Muscle of leg (tissue), 11 donors: ENCODE measurements around the gene CYSRT1. TPM values are rescaled to one million over a fixed set of nuclear protein-coding genes. Genes with fewer than 3 reads are reported as not detected.

Source experiments
- DNase-seq: peaks from one replicate; pipeline ENCODE4 v3.0.0; 2013
- H3K27ac ChIP-seq: one replicate; pipeline ENCODE4 v1.5.1; 2013; ENCODE audit warnings: mild to moderate bottlenecking, low read length, control low read depth
- H3K27me3 ChIP-seq: one replicate; pipeline ENCODE4 v1.6.1; 2013; ENCODE audit warnings: low read length; ENCODE audit not compliant: control insufficient read depth, insufficient read depth
- H3K36me3 ChIP-seq: one replicate; pipeline ENCODE4 v1.6.1; 2013; ENCODE audit warnings: low read length; ENCODE audit not compliant: control insufficient read depth, insufficient read depth
- H3K4me1 ChIP-seq: one replicate; pipeline ENCODE4 v1.6.1; 2013; ENCODE audit warnings: low read length; ENCODE audit not compliant: control insufficient read depth, insufficient read depth
- H3K4me3 ChIP-seq: one replicate; pipeline ENCODE4 v1.5.1; 2013; ENCODE audit warnings: low read length, control low read depth
- H3K9me3 ChIP-seq: replicated peaks from 2 replicates; pipeline ENCODE4 v1.6.1; 2013; ENCODE audit warnings: low read depth, low read length; ENCODE audit not compliant: control insufficient read depth
- WGBS: methylation state at CpG from one replicate; pipeline ENCODE4 v1.1.5; 2013; ENCODE audit warnings: missing lambda C conversion rate; ENCODE audit not compliant: insufficient coverage; 5-methylcytosine and 5-hydroxymethylcytosine counted together
- polyA plus RNA-seq, 8 donors: library from polyadenylated mRNA; unstranded; fragments of 120-200 nt; gene quantifications; one replicate each; pipeline versions ENCODE4 v1.2.1 to v1.2.3, GENCODE V29; 2013; ENCODE audit warnings: inconsistent platforms in 1 of 8, low replicate concordance in 1 of 8; ENCODE audit not compliant: insufficient read length in 8 of 8, insufficient read depth in 1 of 8
- total RNA-seq: library from RNA; stranded (reverse); fragments of 120-200 nt; gene quantifications from one replicate; pipeline ENCODE4 v1.2.4, GENCODE V29; 2013

Gene CYSRT1
- total and polyA plus RNA-seq, 9 donors = 0.18 to 5.6 (median 3.1) TPM

- 56% methylated on average over 7 of the region's 9 CpGs for WGBS
- DNase-seq = no peak
- no peaks in the 10 kb centered on the region for H3K9me3 ChIP-seq
- H3K27ac ChIP-seq = peak overlapping the region; percentile 85
- no peak overlapping the region for H3K4me3 ChIP-seq
- H3K4me1 ChIP-seq = peaks cover 56% of the 10 kb centered on the region
- no peaks in the 10 kb centered on the region for H3K27me3 ChIP-seq
- H3K36me3 ChIP-seq = peaks cover 50% of the 10 kb centered on the region
These were observed 34.6 kb upstream of the CYSRT1 start for GRCh38 chr9:137190315-137190856.

- Histone ChIP-seq H3K27ac (no peak overlapping the region), H3K4me1 (peaks cover 55% of the 10 kb centered on the region), H3K9me3 (no peaks in the 10 kb centered on the region), H3K4me3 (no peak overlapping the region), H3K27me3 (no peaks in the 10 kb centered on the region), H3K36me3 (peaks cover 42% of the 10 kb centered on the region)
- DNase-seq = no peak
- 61% methylated on average over 3 of the region's 3 CpGs for WGBS
These were observed 33.7 kb upstream of the CYSRT1 start for GRCh38 chr9:137191245-137191644.

GRCh38 chr9:137191691-137192447 is 33.1 kb upstream of the CYSRT1 start:
- WGBS = 71% methylated on average over 10 of the region's 22 CpGs

GRCh38 chr9:137192448-137192780 is 32.6 kb upstream of the CYSRT1 start:
- H3K4me1 ChIP-seq = peaks cover 46% of the 10 kb centered on the region
- H3K4me3 ChIP-seq = no peak overlapping the region
- peaks cover 33% of the 10 kb centered on the region for H3K36me3 ChIP-seq
- no peak for DNase-seq
- no peaks in the 10 kb centered on the region for H3K27me3 ChIP-seq
- H3K9me3 ChIP-seq = no peaks in the 10 kb centered on the region
- WGBS = 83% methylated on average over 6 of the region's 10 CpGs
- H3K27ac ChIP-seq = no peak overlapping the region

More at GRCh38 chr9:137191691-137192447, 33.1 kb upstream of the CYSRT1 start:
- H3K27ac ChIP-seq = no peak overlapping the region
- no peaks in the 10 kb centered on the region for H3K27me3 ChIP-seq
- H3K36me3 ChIP-seq = peaks cover 37% of the 10 kb centered on the region
- no peaks in the 10 kb centered on the region for H3K9me3 ChIP-seq
- H3K4me3 ChIP-seq = no peak overlapping the region
- peaks cover 49% of the 10 kb centered on the region for H3K4me1 ChIP-seq
- no peak for DNase-seq

- Histone ChIP-seq H3K4me1 (peaks cover 46% of the 10 kb centered on the region), H3K27me3 (no peaks in the 10 kb centered on the region), H3K36me3 (peaks cover 33% of the 10 kb centered on the region), H3K27ac (no peak overlapping the region), H3K4me3 (no peak overlapping the region), H3K9me3 (no peaks in the 10 kb centered on the region)
- WGBS = no CpG with 5 or more reads among the region's 2 CpGs
- DNase-seq = no peak
These were observed 32.1 kb upstream of the CYSRT1 start for GRCh38 chr9:137192859-137193258.

GRCh38 chr9:137193771-137194170 is 31.2 kb upstream of the CYSRT1 start:
- no peaks in the 10 kb centered on the region for H3K27me3 ChIP-seq
- no peak for DNase-seq
- 74% methylated on average over 11 of the region's 14 CpGs for WGBS
- H3K27ac ChIP-seq = no peak overlapping the region
- H3K9me3 ChIP-seq = no peaks in the 10 kb centered on the region
- peaks cover 52% of the 10 kb centered on the region for H3K4me1 ChIP-seq
- H3K4me3 ChIP-seq = no peak overlapping the region
- H3K36me3 ChIP-seq = peaks cover 33% of the 10 kb centered on the region

- 62% methylated on average over 16 of the region's 16 CpGs for WGBS
- H3K4me1 ChIP-seq = peaks cover 54% of the 10 kb centered on the region
- no peaks in the 10 kb centered on the region for H3K27me3 ChIP-seq
- H3K4me3 ChIP-seq = no peak overlapping the region
- DNase-seq = no peak
- no peak overlapping the region for H3K27ac ChIP-seq
- no peaks in the 10 kb centered on the region for H3K9me3 ChIP-seq
- peaks cover 33% of the 10 kb centered on the region for H3K36me3 ChIP-seq
These were observed 30.6 kb upstream of the CYSRT1 start for GRCh38 chr9:137194388-137194787.

- no peak overlapping the region for H3K27ac ChIP-seq
- WGBS = 77% methylated on average over 6 of the region's 10 CpGs
- H3K9me3 ChIP-seq = no peaks in the 10 kb centered on the region
- peaks cover 30% of the 10 kb centered on the region for H3K36me3 ChIP-seq
- H3K4me1 ChIP-seq = peaks cover 52% of the 10 kb centered on the region
- no peak overlapping the region for H3K4me3 ChIP-seq
- no peak for DNase-seq
- no peaks in the 10 kb centered on the region for H3K27me3 ChIP-seq
These were observed 30.1 kb upstream of the CYSRT1 start for GRCh38 chr9:137194909-137195308.

GRCh38 chr9:137195525-137196220 is 29.3 kb upstream of the CYSRT1 start:
- Histone ChIP-seq H3K9me3 (no peaks in the 10 kb centered on the region), H3K36me3 (peaks cover 22% of the 10 kb centered on the region), H3K27me3 (no peaks in the 10 kb centered on the region), H3K4me1 (peaks cover 44% of the 10 kb centered on the region), H3K4me3 (no peak overlapping the region), H3K27ac (no peak overlapping the region)
- no peak for DNase-seq
- WGBS = 78% methylated on average over 21 of the region's 21 CpGs

- 75% methylated on average over 15 of the region's 19 CpGs for WGBS
- peaks cover 48% of the 10 kb centered on the region for H3K4me1 ChIP-seq
- no peaks in the 10 kb centered on the region for H3K9me3 ChIP-seq
- no peak overlapping the region for H3K4me3 ChIP-seq
- H3K27ac ChIP-seq = no peak overlapping the region
- no peaks in the 10 kb centered on the region for H3K27me3 ChIP-seq
- no peak for DNase-seq
- H3K36me3 ChIP-seq = no peaks in the 10 kb centered on the region
These were observed 26.7 kb upstream of the CYSRT1 start for GRCh38 chr9:137198051-137198901.
